Measurements from ENCODE around the gene BMP8B. TPM values are rescaled to one million over a fixed set of nuclear protein-coding genes. Genes with fewer than 3 reads are reported as not detected.
"Not testable (repeated sequence)": the region's sequence is repeated elsewhere in the genome, so short reads cannot be mapped to it uniquely, and the experiment has no call there.

Gene BMP8B
- total and polyA plus RNA-seq, 8 donors = 0.14 to 5.2 (median 0.68) TPM; not detected in 1

DNA sequence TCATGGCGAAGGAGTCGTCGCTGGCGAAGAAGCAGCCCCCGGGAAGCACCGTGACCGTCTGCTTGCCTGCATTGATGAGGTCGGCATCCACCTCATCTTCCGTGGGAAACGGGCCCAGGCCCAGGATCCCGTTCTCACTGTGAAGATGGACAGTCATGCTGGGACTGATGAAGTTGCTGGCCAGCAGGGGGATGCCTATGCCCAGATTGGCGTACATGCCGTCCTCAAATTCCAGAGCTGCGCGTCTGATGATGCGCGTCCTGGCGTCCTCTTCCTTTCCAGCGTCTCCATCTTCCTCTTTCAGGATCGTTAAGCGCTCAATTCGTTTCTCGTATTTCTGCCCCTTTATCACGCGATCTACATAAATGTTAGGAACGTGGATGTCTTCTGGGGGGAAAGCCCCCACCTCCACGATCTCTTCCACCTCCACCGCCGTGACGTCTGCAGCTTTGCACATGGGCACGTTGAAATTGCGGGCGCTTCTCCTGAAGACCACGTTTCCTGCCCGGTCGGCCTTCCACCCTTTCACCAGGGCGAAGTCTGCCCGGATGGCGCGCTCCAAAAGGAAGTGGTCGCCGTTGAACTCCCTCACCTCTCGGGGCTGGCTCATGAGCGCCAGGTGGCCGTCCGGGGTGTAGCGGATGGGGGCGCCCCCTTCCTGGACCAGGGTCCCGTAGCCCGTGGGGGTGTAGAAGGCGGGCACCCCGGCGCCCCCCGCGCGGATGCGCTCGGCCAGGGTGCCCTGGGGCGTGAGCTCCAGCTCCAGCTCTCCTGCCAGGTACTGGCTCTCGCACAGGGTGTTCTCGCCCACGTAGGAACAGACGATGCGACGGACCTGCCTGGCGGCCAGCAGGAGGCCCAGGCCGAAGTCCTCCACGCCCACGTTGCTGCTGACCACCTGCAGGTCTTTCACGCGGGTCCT lies 18.3 kb downstream of the BMP8B start:
- H3K9me3 ChIP-seq; H3K36me3 ChIP-seq; DNase-seq; H3K27me3 ChIP-seq; H3K4me3 ChIP-seq; intact Hi-C loops (cut with DNase I; ENCODE audit: low total_unique reads); H3K4me1 ChIP-seq; H3K27ac ChIP-seq: not testable (repeated sequence)
- 20 to 31% (median 24%) methylated on average over 17 to 26 of the region's 71 CpGs for WGBS, 5 donors

DNA sequence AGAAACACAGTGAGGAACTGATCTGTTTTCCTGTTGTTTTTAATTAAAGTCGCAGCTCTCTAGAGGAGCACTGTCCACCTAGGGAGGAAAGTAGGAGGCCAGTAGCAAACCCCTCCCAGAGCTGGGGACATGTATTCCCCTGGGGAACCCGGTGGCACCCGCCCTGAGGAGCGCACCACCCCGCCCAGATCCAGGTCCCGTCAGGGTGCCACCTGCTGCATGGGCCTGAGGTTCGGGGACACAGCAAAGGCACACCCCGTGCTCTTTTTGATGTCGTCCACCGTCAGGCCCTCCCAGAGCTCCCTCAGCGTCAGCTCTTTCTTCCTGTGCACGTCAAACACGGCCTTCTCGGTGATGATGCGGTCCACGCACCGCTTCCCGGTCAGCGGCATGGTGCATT lies 19.2 kb downstream of the BMP8B start:
- H3K36me3 ChIP-seq; intact Hi-C loops (cut with DNase I; ENCODE audit: low total_unique reads); DNase-seq; H3K9me3 ChIP-seq; H3K27ac ChIP-seq; H3K4me3 ChIP-seq; H3K27me3 ChIP-seq; H3K4me1 ChIP-seq: not testable (repeated sequence)
- 80 to 95% (median 86%) methylated on average over 13 to 18 of the region's 19 CpGs for WGBS, 5 donors

- intact Hi-C loops (cut with DNase I; ENCODE audit: low total_unique reads); H3K27me3 ChIP-seq; H3K4me1 ChIP-seq; H3K9me3 ChIP-seq; H3K4me3 ChIP-seq; DNase-seq; H3K27ac ChIP-seq: not testable (repeated sequence)
- peaks cover 0 to 15% (median 7%) of the 10 kb centered on the region in 4 donors for H3K36me3 ChIP-seq
- 39 to 67% (median 63%) methylated on average over 1 to 3 of the region's 5 CpGs for WGBS, 5 donors
Measured at GRCh38 chr1:39766466-39766865, 22.2 kb downstream of the BMP8B start.

DNA sequence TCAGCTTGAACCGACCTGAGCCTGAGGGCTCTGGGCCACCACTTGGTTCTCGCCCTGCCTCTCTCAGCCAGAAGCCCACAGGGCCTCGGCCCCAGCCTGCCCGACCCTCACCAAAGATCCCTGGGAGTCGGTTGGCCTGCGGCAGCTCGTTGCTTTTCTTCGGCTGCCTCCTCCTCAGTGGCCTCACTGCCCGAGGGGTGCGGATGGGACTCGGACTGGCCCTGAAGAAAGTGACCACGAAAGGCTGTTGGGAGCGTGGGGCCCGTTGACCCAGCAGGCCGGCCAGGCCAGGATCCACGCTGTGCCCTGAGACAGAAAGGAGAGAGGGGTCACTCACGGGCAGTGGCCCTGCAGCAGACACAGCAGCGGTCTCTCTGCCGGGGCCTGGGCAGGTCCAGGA lies 24.2 kb downstream of the BMP8B start:
- intact Hi-C loops (cut with DNase I; ENCODE audit: low total_unique reads); H3K27me3 ChIP-seq; DNase-seq; H3K4me1 ChIP-seq; H3K9me3 ChIP-seq; H3K27ac ChIP-seq; H3K4me3 ChIP-seq: not testable (repeated sequence)
- 88 to 95% (median 91%) methylated on average over 6 to 11 of the region's 19 CpGs; no CpG with 5 or more reads in 2 of the 5 donors for WGBS, 5 donors
- peaks cover 0 to 34% (median 26%) of the 10 kb centered on the region in 4 donors for H3K36me3 ChIP-seq

GRCh38 chr1:39763619-39764374 lies 24.9 kb downstream of the BMP8B start:
- H3K4me3 ChIP-seq; H3K27ac ChIP-seq; H3K4me1 ChIP-seq; intact Hi-C loops (cut with DNase I; ENCODE audit: low total_unique reads); H3K9me3 ChIP-seq; DNase-seq; H3K27me3 ChIP-seq: not testable (repeated sequence)
- H3K36me3 ChIP-seq = peaks cover 3 to 41% (median 33%) of the 10 kb centered on the region in 4 donors
- 74 to 83% (median 79%) methylated on average over 13 to 15 of the region's 18 CpGs for WGBS, 5 donors

- Histone ChIP-seq H3K4me1 (no peaks in the 10 kb centered on the region), H3K9me3 (no peaks in the 10 kb centered on the region), H3K27ac (no peak overlapping the region), H3K4me3 (no peak overlapping the region), H3K27me3 (no peaks in the 10 kb centered on the region), H3K36me3 (peaks cover 6 to 51% (median 43%) of the 10 kb centered on the region in 4 donors)
- intact Hi-C loops (cut with DNase I; ENCODE audit: low total_unique reads) = no loop called here
- DNase-seq = no peak
- TF ChIP-seq POLR2AphosphoS5 (IDR thresholded peaks at IDR 0.05) (no peak), POLR2A (IDR thresholded peaks at IDR 0.05) (no peak), EP300 (IDR thresholded peaks at IDR 0.05) (no peak)
- TF ChIP-seq, protein P1, sequence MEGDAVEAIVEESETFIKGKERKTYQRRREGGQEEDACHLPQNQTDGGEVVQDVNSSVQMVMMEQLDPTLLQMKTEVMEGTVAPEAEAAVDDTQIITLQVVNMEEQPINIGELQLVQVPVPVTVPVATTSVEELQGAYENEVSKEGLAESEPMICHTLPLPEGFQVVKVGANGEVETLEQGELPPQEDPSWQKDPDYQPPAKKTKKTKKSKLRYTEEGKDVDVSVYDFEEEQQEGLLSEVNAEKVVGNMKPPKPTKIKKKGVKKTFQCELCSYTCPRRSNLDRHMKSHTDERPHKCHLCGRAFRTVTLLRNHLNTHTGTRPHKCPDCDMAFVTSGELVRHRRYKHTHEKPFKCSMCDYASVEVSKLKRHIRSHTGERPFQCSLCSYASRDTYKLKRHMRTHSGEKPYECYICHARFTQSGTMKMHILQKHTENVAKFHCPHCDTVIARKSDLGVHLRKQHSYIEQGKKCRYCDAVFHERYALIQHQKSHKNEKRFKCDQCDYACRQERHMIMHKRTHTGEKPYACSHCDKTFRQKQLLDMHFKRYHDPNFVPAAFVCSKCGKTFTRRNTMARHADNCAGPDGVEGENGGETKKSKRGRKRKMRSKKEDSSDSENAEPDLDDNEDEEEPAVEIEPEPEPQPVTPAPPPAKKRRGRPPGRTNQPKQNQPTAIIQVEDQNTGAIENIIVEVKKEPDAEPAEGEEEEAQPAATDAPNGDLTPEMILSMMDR (IDR thresholded peaks at IDR 0.05) = no peak
- WGBS, 5 donors = 89 to 93% (median 91%) methylated on average over 27 to 30 of the region's 30 CpGs
Measured at GRCh38 chr1:39762550-39763540, 25.8 kb downstream of the BMP8B start.
